GM19099 (cell line): ENCODE results near the gene SRRM4.

Source experiments
- POLR2A ChIP-seq: IDR thresholded peaks from 3 replicates; pipeline ENCODE4 v1.6.1; 2011; ENCODE audit warnings: low read depth; ENCODE audit not compliant: insufficient read length; ENCODE audit errors: extremely low read depth

The SRRM4 gene

GRCh38 chr12:118981285-118982211 is at the start of gene SRRM4:
SRRM4 (plus strand) TSS chr12:118981541; CDS start chr12:118981883, 342 bp downstream.
- TF ChIP-seq POLR2A = no peak

GRCh38 chr12:118946256-118946655 is 35.1 kb upstream of the SRRM4 start:
- TF ChIP-seq POLR2A = no peak

GRCh38 chr12:118958520-118958919 is 22.8 kb upstream of the SRRM4 start:
- TF ChIP-seq POLR2A = no peak

GRCh38 chr12:118959348-118959747 is 22.0 kb upstream of the SRRM4 start:
- no peak for TF ChIP-seq POLR2A

GRCh38 chr12:118959985-118960560 is 21.3 kb upstream of the SRRM4 start:
- TF ChIP-seq POLR2A = no peak

- no peak for TF ChIP-seq POLR2A
Observed at GRCh38 chr12:118960865-118961264, 20.5 kb upstream of the SRRM4 start.

- no peak for TF ChIP-seq POLR2A
Observed at GRCh38 chr12:118964988-118965387, 16.4 kb upstream of the SRRM4 start.

GRCh38 chr12:118970856-118971255 is 10.5 kb upstream of the SRRM4 start:
- no peak for TF ChIP-seq POLR2A

GRCh38 chr12:118972982-118973381 is 8.4 kb upstream of the SRRM4 start:
- no peak for TF ChIP-seq POLR2A

GRCh38 chr12:118979763-118980406 is 1.5 kb upstream of the SRRM4 start:
- no peak for TF ChIP-seq POLR2A

- TF ChIP-seq POLR2A = no peak
Observed at GRCh38 chr12:118980407-118981014, 830 bp upstream of the SRRM4 start.

- no peak for TF ChIP-seq POLR2A
Observed at GRCh38 chr12:118982302-118982701, 961 bp downstream of the SRRM4 start.

- TF ChIP-seq POLR2A = no peak
Observed at GRCh38 chr12:118982984-118983761, 1.8 kb downstream of the SRRM4 start.

- no peak for TF ChIP-seq POLR2A
Observed at GRCh38 chr12:118984161-118984943, 3.0 kb downstream of the SRRM4 start.
